H9 (cell line): ENCODE data around the gene WNT7B. TPM values are rescaled to one million over a fixed set of nuclear protein-coding genes. Genes with fewer than 3 reads are reported as not detected.

Experiments
- DNase-seq: peaks from one replicate; pipeline ENCODE4 v3.0.0-alpha.2; 2017
- H2AFZ ChIP-seq: one replicate; pipeline ENCODE4 v1.6.1; 2013; ENCODE audit warnings: mild to moderate bottlenecking, low read length, control low read depth, moderate library complexity
- H2AK5ac ChIP-seq: 2 replicates; pipeline ENCODE4 v1.6.1; 2013; ENCODE audit warnings: low read length, control low read depth, mixed read lengths; ENCODE audit not compliant: insufficient read length
- H2BK120ac ChIP-seq: one replicate; pipeline ENCODE4 v1.6.1; 2013; ENCODE audit warnings: low read depth, mild to moderate bottlenecking, low read length, control low read depth, inconsistent platforms; ENCODE audit not compliant: poor library complexity, severe bottlenecking
- H2BK12ac ChIP-seq: 2 replicates; pipeline ENCODE4 v1.6.1; 2013; ENCODE audit warnings: low read length, control low read depth, mixed read lengths, low read depth; ENCODE audit not compliant: insufficient read length
- H2BK15ac ChIP-seq: 2 replicates; pipeline ENCODE4 v1.6.1; 2013; ENCODE audit warnings: low read depth, low read length, control low read depth
- H2BK20ac ChIP-seq: one replicate; pipeline ENCODE4 v1.6.1; 2013; ENCODE audit warnings: low read depth, mild to moderate bottlenecking, low read length, control low read depth, inconsistent platforms; ENCODE audit not compliant: poor library complexity, severe bottlenecking
- H2BK5ac ChIP-seq: 2 replicates; pipeline ENCODE4 v1.6.1; 2013; ENCODE audit warnings: low read length, control low read depth, mixed read lengths; ENCODE audit not compliant: insufficient read length
- H3K14ac ChIP-seq: 2 replicates; pipeline ENCODE4 v1.6.1; 2013; ENCODE audit warnings: low read length, control low read depth; ENCODE audit not compliant: insufficient read depth
- H3K18ac ChIP-seq: 2 replicates; pipeline ENCODE4 v1.6.1; 2013; ENCODE audit warnings: low read depth, mild to moderate bottlenecking, mixed read lengths, low read length, control low read depth; ENCODE audit not compliant: insufficient read length
- H3K23ac ChIP-seq: 2 replicates; pipeline ENCODE4 v1.6.1; 2013; ENCODE audit warnings: low read length, control low read depth, mixed read lengths, low read depth; ENCODE audit not compliant: insufficient read length
- H3K23me2 ChIP-seq: 2 replicates; pipeline ENCODE4 v1.6.1; 2013; ENCODE audit warnings: low read depth, mild to moderate bottlenecking, mixed read lengths, low read length, control low read depth; ENCODE audit not compliant: insufficient read length, poor library complexity, severe bottlenecking
- H3K27ac ChIP-seq: 2 replicates; pipeline ENCODE4 v1.5.1; 2013; ENCODE audit warnings: low read length, control low read depth, mixed read lengths, low read depth; ENCODE audit not compliant: insufficient read length
- H3K27me3 ChIP-seq: 2 replicates; pipeline ENCODE4 v1.6.1; 2013; ENCODE audit warnings: low read length, control low read depth, inconsistent platforms; ENCODE audit not compliant: insufficient read depth
- H3K4ac ChIP-seq: 2 replicates; pipeline ENCODE4 v1.6.1; 2013; ENCODE audit warnings: low read depth, mild to moderate bottlenecking, control low read depth, inconsistent platforms, low read length, moderate library complexity
- H3K4me1 ChIP-seq: 2 replicates; pipeline ENCODE4 v1.6.1; 2013; ENCODE audit warnings: low read length, control low read depth, inconsistent platforms; ENCODE audit not compliant: insufficient read depth
- H3K4me2 ChIP-seq: 2 replicates; pipeline ENCODE4 v1.6.1; 2013; ENCODE audit warnings: low read length, control low read depth, mixed read lengths; ENCODE audit not compliant: insufficient read length, insufficient read depth
- H3K56ac ChIP-seq: 2 replicates; pipeline ENCODE4 v1.6.1; 2013; ENCODE audit warnings: low read depth, mild to moderate bottlenecking, mixed read lengths, low read length, control low read depth; ENCODE audit not compliant: insufficient read length
- H3K79me1 ChIP-seq: 2 replicates; pipeline ENCODE4 v1.6.1; 2013; ENCODE audit warnings: low read depth, mild to moderate bottlenecking, moderate library complexity, low read length, control low read depth, inconsistent platforms; ENCODE audit not compliant: insufficient read depth, poor library complexity, severe bottlenecking
- H3K79me2 ChIP-seq: 2 replicates; pipeline ENCODE4 v1.6.1; 2013; ENCODE audit warnings: low read length, control low read depth, inconsistent platforms; ENCODE audit not compliant: insufficient read depth
- H3K9ac ChIP-seq: 2 replicates; pipeline ENCODE4 v1.6.1; 2013; ENCODE audit warnings: low read length, control low read depth, mixed read lengths; ENCODE audit not compliant: insufficient read length; ENCODE audit errors: extremely low read depth
- H3K9me3 ChIP-seq: one replicate; pipeline ENCODE4 v1.6.1; 2013; ENCODE audit warnings: low read depth, low read length, inconsistent platforms; ENCODE audit not compliant: control insufficient read depth
- H3T11ph ChIP-seq: one replicate; pipeline ENCODE4 v1.6.1; 2013; ENCODE audit warnings: mild to moderate bottlenecking, low read length, control low read depth, inconsistent platforms
- H4K20me1 ChIP-seq: one replicate; pipeline ENCODE4 v1.6.1; 2013; ENCODE audit not compliant: control insufficient read depth, insufficient read length, insufficient read depth
- H4K5ac ChIP-seq: 2 replicates; pipeline ENCODE4 v1.6.1; 2013; ENCODE audit warnings: low read depth, mild to moderate bottlenecking, mixed read lengths, low read length, control low read depth; ENCODE audit not compliant: insufficient read length
- H4K8ac ChIP-seq: replicated peaks from 2 replicates; pipeline ENCODE4 v1.6.1; 2013; ENCODE audit warnings: low read length, control low read depth, mixed read lengths, low read depth; ENCODE audit not compliant: insufficient read length
- H4K91ac ChIP-seq: 2 replicates; pipeline ENCODE4 v1.6.1; 2013; ENCODE audit warnings: low read depth, mild to moderate bottlenecking, moderate library complexity, mixed read lengths, low read length, control low read depth; ENCODE audit not compliant: insufficient read length
- H3K27ac Mint-ChIP-seq, 3 experiments: 2 replicates in 2 of 3; 3 replicates in 1 of 3; pipeline ENCODE4 v1.8.0; 2020 to 2021; ENCODE audit warnings: mixed read lengths in 3 of 3, mild to moderate bottlenecking in 1 of 3, moderate library complexity in 1 of 3
- H3K27me3 Mint-ChIP-seq: 2 replicates; pipeline ENCODE4 v1.8.0; 2021; ENCODE audit warnings: low read depth, mild to moderate bottlenecking, moderate library complexity, mixed read lengths
- H3K36me3 Mint-ChIP-seq, 3 experiments: 2 replicates in 2 of 3; 3 replicates in 1 of 3; pipeline ENCODE4 v1.8.0; 2020 to 2021; ENCODE audit warnings: low read depth in 3 of 3, mixed read lengths in 3 of 3; ENCODE audit not compliant: insufficient read depth in 1 of 3
- H3K4me1 Mint-ChIP-seq, 2 experiments: 2 replicates each; pipeline ENCODE4 v1.8.0; 2020; ENCODE audit warnings: mixed read lengths in 2 of 2
- H3K4me3 Mint-ChIP-seq, 2 experiments: 2 replicates in 1 of 2; 3 replicates in 1 of 2; pipeline ENCODE4 v1.8.0; 2020 to 2021; ENCODE audit warnings: mild to moderate bottlenecking in 2 of 2, mixed read lengths in 2 of 2, moderate library complexity in 1 of 2
- H3K9me3 Mint-ChIP-seq, 2 experiments: 2 replicates in 1 of 2; 3 replicates in 1 of 2; pipeline ENCODE4 v1.8.0; 2020; ENCODE audit warnings: mild to moderate bottlenecking in 2 of 2, mixed read lengths in 2 of 2, moderate library complexity in 1 of 2
- CTCF ChIP-seq: fragments of 200-600 bp; sonication (generic); conservative IDR thresholded peaks from 3 replicates; pipeline ENCODE4 v1.8.0; 2021; ENCODE audit warnings: antibody characterized with exemption, mild to moderate bottlenecking
- WGBS: extraction: QIAGEN DNeasy Blood & Tissue Kit; methylation state at CpG from one replicate; pipeline ENCODE4 v1.1.7; 2013; ENCODE audit warnings: missing lambda C conversion rate, low lambda C conversion rate, mixed read lengths; ENCODE audit not compliant: insufficient read length; ENCODE audit errors: extremely low coverage; 5-methylcytosine and 5-hydroxymethylcytosine counted together
- total RNA-seq: library from RNA; stranded (reverse); gene quantifications from 2 replicates; pipeline ENCODE4 v1.2.1, GENCODE V29; 2021

The WNT7B gene
- total RNA-seq, 1 experiment from 2014 or later, result 0.09 TPM

DNA sequence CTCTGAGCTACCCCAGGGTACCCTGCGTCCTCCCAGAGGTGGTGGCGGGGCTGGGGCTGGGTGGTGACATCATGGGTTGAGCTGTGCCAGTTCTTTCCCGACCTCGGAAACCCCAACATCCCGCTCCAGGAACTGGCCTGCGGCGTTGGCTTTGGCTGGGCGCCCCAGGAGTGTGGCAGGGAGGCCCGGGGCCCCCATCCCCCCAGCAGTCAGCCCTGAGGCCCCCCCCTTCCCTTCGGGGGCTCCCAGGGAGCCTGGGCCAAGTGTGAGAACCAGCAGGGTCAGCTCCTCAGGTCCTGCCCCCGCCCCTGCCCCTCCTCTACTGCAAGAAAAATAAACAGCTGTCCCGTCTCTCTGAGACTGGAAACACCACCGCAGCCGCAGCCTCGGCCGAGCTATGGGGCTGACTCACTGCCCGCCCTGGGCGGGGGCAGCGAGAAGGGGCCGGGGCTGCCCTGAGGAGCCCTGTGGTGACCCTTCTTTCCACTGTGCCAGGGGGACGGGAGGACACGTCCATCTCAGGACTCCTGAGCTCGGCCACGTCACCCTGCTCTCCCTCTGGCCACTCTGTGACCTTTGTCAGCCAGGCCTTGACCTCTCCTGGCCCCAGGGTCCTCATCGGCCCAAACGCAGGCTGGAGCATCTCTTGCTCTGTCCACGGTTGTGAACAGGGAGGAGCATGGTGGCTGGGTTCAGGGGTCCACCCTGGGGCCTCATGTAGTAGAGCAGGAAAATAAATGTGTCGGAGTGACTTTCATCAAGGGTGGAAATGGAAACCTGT lies 73.4 kb downstream of the WNT7B start:
- Histone ChIP-seq H3K23ac (no peak overlapping the region), H4K20me1 (peaks cover 3% of the 10 kb centered on the region), H2BK12ac (no peak overlapping the region), H3K18ac (no peak overlapping the region), H3K27me3 (no peaks in the 10 kb centered on the region), H3K79me2 (no peaks in the 10 kb centered on the region), H3T11ph (no peak overlapping the region), H4K5ac (no peak overlapping the region), H2BK20ac (no peak overlapping the region), H2BK5ac (no peak overlapping the region), H3K27ac (no peak overlapping the region), H2BK120ac (no peak overlapping the region), H4K8ac (no peak overlapping the region), H3K9ac (no peak overlapping the region), H3K79me1 (no peaks in the 10 kb centered on the region), H3K56ac (no peak overlapping the region), H3K4me2 (no peak overlapping the region), H4K91ac (no peak overlapping the region), H3K4me1 (no peaks in the 10 kb centered on the region), H3K23me2 (no peaks in the 10 kb centered on the region), H3K4ac (no peak overlapping the region), H2AK5ac (no peak overlapping the region), H3K14ac (no peak overlapping the region; the same call in 1 of the 2 replicates), H2AFZ (no peak overlapping the region), H3K9me3 (no peaks in the 10 kb centered on the region), H2BK15ac (no peak overlapping the region)
- DNase-seq, result no peak
- H3K4me1 Mint-ChIP-seq, result peaks cover 0 to 5% of the 10 kb centered on the region in 2 experiments; a peak in 2 of 4 replicates
- no peaks in the 10 kb centered on the region; a peak in 1 of 5 replicates for H3K9me3 Mint-ChIP-seq
- no peak overlapping the region for H3K4me3 Mint-ChIP-seq
- peaks cover 4% of the 10 kb centered on the region for H3K27me3 Mint-ChIP-seq
- no peak overlapping the region for H3K27ac Mint-ChIP-seq
- TF ChIP-seq CTCF, result no peak
- no peaks in the 10 kb centered on the region for H3K36me3 Mint-ChIP-seq
- no CpG with 5 or more reads among the region's 28 CpGs for WGBS
